Activated CD4-positive, alpha-beta T cell treated with anti-CD3 and anti-CD28 coated beads, Interleukin-2, amount 10 ng/mL, durations not matched to agents 24 days and 14 days (primary cell): ENCODE results near the gene GRID1. TPM values are rescaled to one million over a fixed set of nuclear protein-coding genes. Genes with fewer than 3 reads are reported as not detected.
"Not testable (repeated sequence)": the region's sequence is repeated elsewhere in the genome, so short reads cannot be mapped to it uniquely, and the experiment has no call there.

Source experiments
- DNase-seq: peaks from one replicate; pipeline ENCODE4 v3.0.0; 2022
- H3K27ac Mint-ChIP-seq: one replicate; pipeline ENCODE4 v1.8.0; 2022; ENCODE audit warnings: mild to moderate bottlenecking, mixed read lengths
- H3K27me3 Mint-ChIP-seq: one replicate; pipeline ENCODE4 v1.8.0; 2022; ENCODE audit warnings: mixed read lengths
- H3K36me3 Mint-ChIP-seq: one replicate; pipeline ENCODE4 v1.8.0; 2022; ENCODE audit warnings: low read depth, mild to moderate bottlenecking, mixed read lengths
- H3K4me1 Mint-ChIP-seq: one replicate; pipeline ENCODE4 v1.8.0; 2021; ENCODE audit warnings: mixed read lengths
- H3K4me3 Mint-ChIP-seq: one replicate; pipeline ENCODE4 v1.8.0; 2022; ENCODE audit warnings: mild to moderate bottlenecking, moderate library complexity, mixed read lengths
- H3K9me3 Mint-ChIP-seq: one replicate; pipeline ENCODE4 v1.8.0; 2021; ENCODE audit warnings: mixed read lengths
- intact Hi-C: fragments of 100-400 bp; cut with micrococcal nuclease; formaldehyde crosslinking; loops from one replicate; pipeline ENCODE4 v1.15.1; 2023
- total RNA-seq: library from RNA; stranded (reverse); gene quantifications from 2 replicates; pipeline ENCODE4 v1.2.3, GENCODE V29; 2022

Gene GRID1
- total RNA-seq, 1 donor from 2014 or later = not detected

GRCh38 chr10:85977642-85978041 is 389.0 kb downstream of the GRID1 start:
- Mint-ChIP-seq H3K4me3 (no peak overlapping the region), H3K27me3 (no peaks in the 10 kb centered on the region), H3K36me3 (no peaks in the 10 kb centered on the region), H3K27ac (no peak overlapping the region), H3K9me3 (no peaks in the 10 kb centered on the region), H3K4me1 (no peaks in the 10 kb centered on the region)
- intact Hi-C loops = no loop called here
- no peak for DNase-seq

GRCh38 chr10:85976267-85976793 is 390.3 kb downstream of the GRID1 start:
- Mint-ChIP-seq H3K4me1 (no peaks in the 10 kb centered on the region), H3K27me3 (no peaks in the 10 kb centered on the region), H3K27ac (no peak overlapping the region), H3K9me3 (no peaks in the 10 kb centered on the region), H3K4me3 (no peak overlapping the region), H3K36me3 (no peaks in the 10 kb centered on the region)
- DNase-seq = no peak
- intact Hi-C loops = no loop called here

- DNase-seq = no peak
- peaks cover 3% of the 10 kb centered on the region for H3K9me3 Mint-ChIP-seq
- no peaks in the 10 kb centered on the region for H3K4me1 Mint-ChIP-seq
- H3K4me3 Mint-ChIP-seq = no peak overlapping the region
- H3K27ac Mint-ChIP-seq = no peak overlapping the region
- intact Hi-C loops = no loop called here
- H3K27me3 Mint-ChIP-seq = peaks cover 2% of the 10 kb centered on the region
- H3K36me3 Mint-ChIP-seq = no peaks in the 10 kb centered on the region
Measured at GRCh38 chr10:85971494-85971893, 395.1 kb downstream of the GRID1 start.

- Mint-ChIP-seq H3K9me3 (peaks cover 17% of the 10 kb centered on the region), H3K36me3 (no peaks in the 10 kb centered on the region), H3K4me1 (no peaks in the 10 kb centered on the region), H3K27ac (no peak overlapping the region), H3K27me3 (peaks cover 4% of the 10 kb centered on the region), H3K4me3 (no peak overlapping the region)
- DNase-seq = no peak
- intact Hi-C loops = no loop called here
Measured at GRCh38 chr10:85967594-85967993, 399.0 kb downstream of the GRID1 start.

GRCh38 chr10:85961479-85962067 is 405.0 kb downstream of the GRID1 start:
- H3K27me3 Mint-ChIP-seq = peaks cover 2% of the 10 kb centered on the region
- intact Hi-C loops = no loop called here

GRCh38 chr10:85961073-85961472 is 405.5 kb downstream of the GRID1 start:
- no peak overlapping the region for H3K27ac Mint-ChIP-seq
- H3K4me3 Mint-ChIP-seq = no peak overlapping the region
- peaks cover 2% of the 10 kb centered on the region for H3K27me3 Mint-ChIP-seq
- intact Hi-C loops = no loop called here
- no peaks in the 10 kb centered on the region for H3K4me1 Mint-ChIP-seq
- H3K9me3 Mint-ChIP-seq = peaks cover 14% of the 10 kb centered on the region
- H3K36me3 Mint-ChIP-seq = no peaks in the 10 kb centered on the region
- DNase-seq = no peak

More at GRCh38 chr10:85961479-85962067, 405.0 kb downstream of the GRID1 start:
- Mint-ChIP-seq H3K36me3 (no peaks in the 10 kb centered on the region), H3K9me3 (peaks cover 14% of the 10 kb centered on the region), H3K4me3 (no peak overlapping the region), H3K4me1 (no peaks in the 10 kb centered on the region), H3K27ac (no peak overlapping the region)
- DNase-seq = no peak

GRCh38 chr10:85959239-85959638 is 407.4 kb downstream of the GRID1 start:
- Mint-ChIP-seq H3K36me3 (no peaks in the 10 kb centered on the region), H3K4me3 (no peak overlapping the region), H3K27ac (no peak overlapping the region), H3K9me3 (peaks cover 7% of the 10 kb centered on the region), H3K4me1 (no peaks in the 10 kb centered on the region), H3K27me3 (peaks cover 2% of the 10 kb centered on the region)
- DNase-seq = no peak
- intact Hi-C loops = no loop called here

GRCh38 chr10:85950921-85951320 is 415.7 kb downstream of the GRID1 start:
- DNase-seq = no peak
- Mint-ChIP-seq H3K4me3 (no peak overlapping the region), H3K27me3 (no peaks in the 10 kb centered on the region), H3K4me1 (no peaks in the 10 kb centered on the region), H3K27ac (no peak overlapping the region), H3K9me3 (no peaks in the 10 kb centered on the region), H3K36me3 (no peaks in the 10 kb centered on the region)
- intact Hi-C loops = no loop called here

GRCh38 chr10:85946713-85947326 is 419.8 kb downstream of the GRID1 start:
- Mint-ChIP-seq H3K27me3 (peaks cover 2% of the 10 kb centered on the region), H3K36me3 (no peaks in the 10 kb centered on the region), H3K9me3 (no peaks in the 10 kb centered on the region), H3K4me3 (no peak overlapping the region), H3K27ac (no peak overlapping the region), H3K4me1 (no peaks in the 10 kb centered on the region)
- peak; percentile 48 for DNase-seq
- intact Hi-C loops = no loop called here

- no peaks in the 10 kb centered on the region for H3K36me3 Mint-ChIP-seq
- intact Hi-C loops = no loop called here
- no peak overlapping the region for H3K27ac Mint-ChIP-seq
- no peaks in the 10 kb centered on the region for H3K9me3 Mint-ChIP-seq
- no peak for DNase-seq
- no peaks in the 10 kb centered on the region for H3K4me1 Mint-ChIP-seq
- H3K4me3 Mint-ChIP-seq = no peak overlapping the region
- H3K27me3 Mint-ChIP-seq = no peaks in the 10 kb centered on the region
Measured at GRCh38 chr10:85936161-85936560, 430.4 kb downstream of the GRID1 start.

GRCh38 chr10:85934586-85934985 is 432.0 kb downstream of the GRID1 start:
- H3K27ac Mint-ChIP-seq = no peak overlapping the region
- H3K4me1 Mint-ChIP-seq = no peaks in the 10 kb centered on the region
- H3K9me3 Mint-ChIP-seq = no peaks in the 10 kb centered on the region
- no peaks in the 10 kb centered on the region for H3K27me3 Mint-ChIP-seq
- no peak for DNase-seq
- intact Hi-C loops = no loop called here
- no peak overlapping the region for H3K4me3 Mint-ChIP-seq
- no peaks in the 10 kb centered on the region for H3K36me3 Mint-ChIP-seq

GRCh38 chr10:85929993-85930392 is 436.6 kb downstream of the GRID1 start:
- intact Hi-C loops = not testable (repeated sequence)

GRCh38 chr10:85927952-85928665 is 438.5 kb downstream of the GRID1 start:
- Mint-ChIP-seq H3K4me1 (no peaks in the 10 kb centered on the region), H3K36me3 (no peaks in the 10 kb centered on the region), H3K4me3 (no peak overlapping the region), H3K27me3 (no peaks in the 10 kb centered on the region), H3K27ac (no peak overlapping the region), H3K9me3 (no peaks in the 10 kb centered on the region)
- DNase-seq = peak; percentile 46
- intact Hi-C loops = no loop called here

More at GRCh38 chr10:85929993-85930392, 436.6 kb downstream of the GRID1 start:
- DNase-seq, H3K27ac Mint-ChIP-seq, H3K27me3 Mint-ChIP-seq, H3K9me3 Mint-ChIP-seq, H3K36me3 Mint-ChIP-seq, H3K4me3 Mint-ChIP-seq, H3K4me1 Mint-ChIP-seq: not testable (repeated sequence)

GRCh38 chr10:85926986-85927385 is 439.6 kb downstream of the GRID1 start:
- Mint-ChIP-seq H3K9me3 (no peaks in the 10 kb centered on the region), H3K27ac (no peak overlapping the region), H3K4me3 (no peak overlapping the region), H3K4me1 (no peaks in the 10 kb centered on the region), H3K27me3 (no peaks in the 10 kb centered on the region), H3K36me3 (no peaks in the 10 kb centered on the region)
- peak; percentile 32 for DNase-seq
- intact Hi-C loops = no loop called here
